ENCODE measurements around the gene DNAJC16.

GRCh38 chr1:15510611-15511405 is 15.8 kb upstream of the DNAJC16 start:
- TF ChIP-seq, protein P1, sequence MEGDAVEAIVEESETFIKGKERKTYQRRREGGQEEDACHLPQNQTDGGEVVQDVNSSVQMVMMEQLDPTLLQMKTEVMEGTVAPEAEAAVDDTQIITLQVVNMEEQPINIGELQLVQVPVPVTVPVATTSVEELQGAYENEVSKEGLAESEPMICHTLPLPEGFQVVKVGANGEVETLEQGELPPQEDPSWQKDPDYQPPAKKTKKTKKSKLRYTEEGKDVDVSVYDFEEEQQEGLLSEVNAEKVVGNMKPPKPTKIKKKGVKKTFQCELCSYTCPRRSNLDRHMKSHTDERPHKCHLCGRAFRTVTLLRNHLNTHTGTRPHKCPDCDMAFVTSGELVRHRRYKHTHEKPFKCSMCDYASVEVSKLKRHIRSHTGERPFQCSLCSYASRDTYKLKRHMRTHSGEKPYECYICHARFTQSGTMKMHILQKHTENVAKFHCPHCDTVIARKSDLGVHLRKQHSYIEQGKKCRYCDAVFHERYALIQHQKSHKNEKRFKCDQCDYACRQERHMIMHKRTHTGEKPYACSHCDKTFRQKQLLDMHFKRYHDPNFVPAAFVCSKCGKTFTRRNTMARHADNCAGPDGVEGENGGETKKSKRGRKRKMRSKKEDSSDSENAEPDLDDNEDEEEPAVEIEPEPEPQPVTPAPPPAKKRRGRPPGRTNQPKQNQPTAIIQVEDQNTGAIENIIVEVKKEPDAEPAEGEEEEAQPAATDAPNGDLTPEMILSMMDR (IDR thresholded peaks at IDR 0.05) = no peak
- TF ChIP-seq POLR2A (IDR thresholded peaks at IDR 0.05) = no peak
- TF ChIP-seq POLR2AphosphoS5 (IDR thresholded peaks at IDR 0.05) = no peak
- no peak for TF ChIP-seq EP300 (IDR thresholded peaks at IDR 0.05)
